ENCODE results near the gene IMPDH1.

GRCh38 chr7:128399991-128400390, 9.8 kb downstream of the IMPDH1 start:
- TF ChIP-seq POLR2A (IDR thresholded peaks at IDR 0.05), result no peak
- no peak for TF ChIP-seq POLR2AphosphoS5 (IDR thresholded peaks at IDR 0.05)
- TF ChIP-seq CTCF (IDR thresholded peaks at IDR 0.05), result no peak

Measured in upper lobe of left lung (tissue), 4 donors.